Keratinocyte (primary cell): ENCODE results near the gene TMEM25.

Experiments used
- EZH2 ChIP-seq: IDR thresholded peaks from one replicate; pipeline ENCODE4 v1.6.1; 2012; ENCODE audit warnings: inconsistent platforms, mild to moderate bottlenecking, low read length, moderate library complexity
- TF ChIP-seq, protein P1 (sequence below), 3 experiments: IDR thresholded peaks in 1 of 3; conservative IDR thresholded peaks in 1 of 3; optimal IDR thresholded peaks in 1 of 3; 2 replicates in 2 of 3; 3 replicates in 1 of 3; pipeline versions ENCODE3 to v1.5.1; 2011; ENCODE audit warnings: low read length in 3 of 3, mild to moderate bottlenecking in 3 of 3, moderate library complexity in 2 of 3, control low read depth in 1 of 3, inconsistent platforms in 1 of 3; ENCODE audit not compliant: insufficient read depth in 2 of 3; ENCODE audit errors: extremely low read depth in 1 of 3

DNA sequence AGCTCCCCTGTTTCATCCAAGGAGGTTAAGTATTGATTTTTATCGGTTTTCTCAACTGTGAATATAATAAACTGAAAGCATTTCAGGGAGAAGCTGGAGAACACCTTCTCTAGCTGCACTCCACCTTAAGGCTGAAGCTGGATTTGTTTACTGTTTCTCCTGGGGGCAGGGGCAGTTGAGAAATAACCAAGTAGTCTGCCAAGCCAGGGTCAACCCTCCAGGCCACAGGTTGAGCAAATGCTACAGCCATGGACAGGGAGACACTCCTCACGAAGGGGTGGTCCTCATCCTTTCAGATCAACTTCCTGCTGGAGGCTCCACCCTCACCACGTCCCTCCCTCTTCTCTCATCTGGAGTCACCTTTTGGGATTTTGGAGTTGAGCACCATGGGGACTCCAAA is 3.9 kb upstream of the TMEM25 start, which contains the start of gene TTC36:
- TF ChIP-seq, protein P1, sequence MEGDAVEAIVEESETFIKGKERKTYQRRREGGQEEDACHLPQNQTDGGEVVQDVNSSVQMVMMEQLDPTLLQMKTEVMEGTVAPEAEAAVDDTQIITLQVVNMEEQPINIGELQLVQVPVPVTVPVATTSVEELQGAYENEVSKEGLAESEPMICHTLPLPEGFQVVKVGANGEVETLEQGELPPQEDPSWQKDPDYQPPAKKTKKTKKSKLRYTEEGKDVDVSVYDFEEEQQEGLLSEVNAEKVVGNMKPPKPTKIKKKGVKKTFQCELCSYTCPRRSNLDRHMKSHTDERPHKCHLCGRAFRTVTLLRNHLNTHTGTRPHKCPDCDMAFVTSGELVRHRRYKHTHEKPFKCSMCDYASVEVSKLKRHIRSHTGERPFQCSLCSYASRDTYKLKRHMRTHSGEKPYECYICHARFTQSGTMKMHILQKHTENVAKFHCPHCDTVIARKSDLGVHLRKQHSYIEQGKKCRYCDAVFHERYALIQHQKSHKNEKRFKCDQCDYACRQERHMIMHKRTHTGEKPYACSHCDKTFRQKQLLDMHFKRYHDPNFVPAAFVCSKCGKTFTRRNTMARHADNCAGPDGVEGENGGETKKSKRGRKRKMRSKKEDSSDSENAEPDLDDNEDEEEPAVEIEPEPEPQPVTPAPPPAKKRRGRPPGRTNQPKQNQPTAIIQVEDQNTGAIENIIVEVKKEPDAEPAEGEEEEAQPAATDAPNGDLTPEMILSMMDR (optimal IDR thresholded peaks at IDR 0.05 in 1 of 3, IDR thresholded peaks at IDR 0.05 in 1 of 3, conservative IDR thresholded peaks at IDR 0.05 in 1 of 3; ENCODE audit: extremely low read depth in 1 of 3, insufficient read depth in 2 of 3, low read length in 3 of 3): no peak
- no peak for TF ChIP-seq EZH2
